GM23338 (cell line): Measurements from ENCODE around the gene WIPF3. TPM values are rescaled to one million over a fixed set of nuclear protein-coding genes. Genes with fewer than 3 reads are reported as not detected.

Experiments used
- ATAC-seq: fragments of 200-7000 bp; cut with Tn5 transposase; 3 replicates; pipeline ENCODE4 v1.9.1; 2020
- DNase-seq: peaks from one replicate; pipeline ENCODE4 v3.0.0-alpha.2; 2015; ENCODE audit warnings: low spot score
- H2AFZ ChIP-seq: fragments of 200-600 bp; sonication (generic); 2 replicates; pipeline ENCODE4 v1.8.0; 2016; ENCODE audit warnings: antibody characterized with exemption, mild to moderate bottlenecking, moderate library complexity
- H3F3A ChIP-seq: fragments of 200-600 bp; sonication (generic); replicated peaks from 2 replicates; pipeline ENCODE4 v1.8.0; 2017; ENCODE audit warnings: antibody characterized with exemption, mixed run types, low read depth
- H3K27ac ChIP-seq: fragments of 200-600 bp; sonication (generic); 2 replicates; pipeline ENCODE4 v1.6.1; 2016; ENCODE audit warnings: low read depth
- H3K27me3 ChIP-seq: fragments of 200-600 bp; sonication (generic); 2 replicates; pipeline ENCODE4 v1.8.0; 2016; ENCODE audit warnings: mild to moderate bottlenecking, mixed run types, moderate library complexity; ENCODE audit not compliant: insufficient read depth
- H3K36me3 ChIP-seq: fragments of 200-600 bp; sonication (generic); 2 replicates; pipeline ENCODE4 v1.8.0; 2016; ENCODE audit warnings: mild to moderate bottlenecking; ENCODE audit not compliant: insufficient read depth
- H3K4me1 ChIP-seq: fragments of 200-600 bp; sonication (generic); 2 replicates; pipeline ENCODE4 v1.8.0; 2016; ENCODE audit warnings: mild to moderate bottlenecking, moderate library complexity; ENCODE audit not compliant: insufficient read depth
- H3K4me2 ChIP-seq: fragments of 200-600 bp; sonication (generic); 2 replicates; pipeline ENCODE4 v1.7.1; 2017; ENCODE audit warnings: mixed run types
- H3K4me3 ChIP-seq: fragments of 200-600 bp; sonication (generic); 2 replicates; pipeline ENCODE4 v1.6.1; 2016; ENCODE audit warnings: mixed run types
- H3K79me2 ChIP-seq: fragments of 200-600 bp; sonication (generic); replicated peaks from 2 replicates; pipeline ENCODE4 v1.8.0; 2017; ENCODE audit warnings: mild to moderate bottlenecking; ENCODE audit not compliant: insufficient read depth
- H3K9me2 ChIP-seq: fragments of 200-600 bp; sonication (generic); 2 replicates; pipeline ENCODE4 v1.8.0; 2017; ENCODE audit not compliant: insufficient read depth
- H4K20me1 ChIP-seq: fragments of 200-600 bp; sonication (generic); replicated peaks from 2 replicates; pipeline ENCODE4 v1.8.0; 2017; ENCODE audit warnings: mild to moderate bottlenecking; ENCODE audit not compliant: insufficient read depth
- H3K27ac Mint-ChIP-seq: 2 replicates; pipeline ENCODE4 v1.8.0; 2020; ENCODE audit warnings: inconsistent platforms, mild to moderate bottlenecking, moderate library complexity, mixed read lengths
- H3K27me3 Mint-ChIP-seq: 3 replicates; pipeline ENCODE4 v1.8.0; 2022; ENCODE audit warnings: low read depth, mild to moderate bottlenecking, moderate library complexity, mixed read lengths, inconsistent platforms; ENCODE audit not compliant: insufficient read depth, poor library complexity
- H3K36me3 Mint-ChIP-seq: 3 replicates; pipeline ENCODE4 v1.8.0; 2021; ENCODE audit warnings: low read depth, mild to moderate bottlenecking, inconsistent platforms, moderate library complexity, mixed read lengths
- H3K4me1 Mint-ChIP-seq: 3 replicates; pipeline ENCODE4 v1.8.0; 2020; ENCODE audit warnings: mild to moderate bottlenecking, inconsistent platforms, mixed read lengths
- H3K4me3 Mint-ChIP-seq: 3 replicates; pipeline ENCODE4 v1.8.0; 2021; ENCODE audit warnings: moderate library complexity, mild to moderate bottlenecking, inconsistent platforms, mixed read lengths
- H3K9me3 Mint-ChIP-seq: 3 replicates; pipeline ENCODE4 v1.8.0; 2020; ENCODE audit warnings: moderate library complexity, mild to moderate bottlenecking, inconsistent platforms, mixed read lengths
- CREB1 ChIP-seq: fragments of 250-450 bp; sonication (Bioruptor Pico); IDR thresholded peaks from 2 replicates; pipeline ENCODE4 v1.5.0; 2020; ENCODE audit warnings: low read depth, mild to moderate bottlenecking, moderate library complexity
- CTCF ChIP-seq, 2 experiments: fragments of 200-600 bp in 1 of 2; sonication (generic) in 1 of 2; conservative IDR thresholded peaks; 2 replicates each; pipeline versions ENCODE4 v1.5.1 to v1.6.1; 2016 to 2017; ENCODE audit warnings: antibody characterized with exemption in 2 of 2, low read depth in 2 of 2, mild to moderate bottlenecking in 2 of 2, moderate library complexity in 1 of 2
- ETS1 ChIP-seq: IDR thresholded peaks from 2 replicates; pipeline ENCODE4 v1.6.1; 2016; ENCODE audit warnings: antibody characterized with exemption
- EZH2 ChIP-seq: fragments of 200-600 bp; sonication (generic); IDR thresholded peaks from one replicate; pipeline ENCODE4 v1.8.0; 2017; ENCODE audit warnings: antibody characterized with exemption, mild to moderate bottlenecking, low read depth; ENCODE audit not compliant: unreplicated experiment
- EZH2phosphoT487 ChIP-seq: fragments of 200-600 bp; sonication (generic); IDR thresholded peaks from one replicate; pipeline ENCODE4 v1.8.1; 2018; ENCODE audit warnings: antibody characterized with exemption; ENCODE audit not compliant: unreplicated experiment
- JUNB ChIP-seq: IDR thresholded peaks from one replicate; pipeline ENCODE4 v1.6.1; 2016; ENCODE audit warnings: antibody characterized with exemption; ENCODE audit not compliant: unreplicated experiment
- NANOG ChIP-seq: IDR thresholded peaks from 2 replicates; pipeline ENCODE4 v1.6.1; 2016; ENCODE audit warnings: antibody characterized with exemption, borderline replicate concordance
- POLR2AphosphoS5 ChIP-seq: IDR thresholded peaks from 2 replicates; pipeline ENCODE4 v1.6.1; 2016; ENCODE audit warnings: antibody characterized with exemption, low read depth
- REST ChIP-seq: IDR thresholded peaks from one replicate; pipeline ENCODE4 v1.6.1; 2018; ENCODE audit warnings: antibody characterized with exemption; ENCODE audit not compliant: unreplicated experiment
- STAT1 ChIP-seq: IDR thresholded peaks from one replicate; pipeline ENCODE4 v1.6.1; 2016; ENCODE audit warnings: antibody characterized with exemption; ENCODE audit not compliant: unreplicated experiment
- ZNF114 ChIP-seq: fragments of 250-450 bp; sonication (Bioruptor Pico); IDR thresholded peaks from 2 replicates; pipeline ENCODE4 v1.5.0; 2020; ENCODE audit warnings: mild to moderate bottlenecking, moderate library complexity
- ZNF331 ChIP-seq: fragments of 250-450 bp; sonication (Bioruptor Pico); IDR thresholded peaks from 2 replicates; pipeline ENCODE4 v1.5.0; 2020; ENCODE audit warnings: low read depth, mild to moderate bottlenecking, moderate library complexity
- ZNF462 ChIP-seq: fragments of 250-450 bp; sonication (Bioruptor Pico); IDR thresholded peaks from 2 replicates; pipeline ENCODE4 v1.5.0; 2020; ENCODE audit warnings: mild to moderate bottlenecking, moderate library complexity
- polyA plus RNA-seq: library from polyadenylated mRNA; unstranded; fragments of >200 nt; fragmentation: Nextera tagmentation; extraction: Ambion mirVana; gene quantifications from 2 replicates; pipeline ENCODE4 v1.2.1, GENCODE V29; 2016
- total RNA-seq: library from RNA; depleted of rRNA; stranded (reverse); fragments of >200 nt; shearing (Covaris generic); gene quantifications from 2 replicates; pipeline ENCODE4 v1.2.3, GENCODE V29; 2014

WIPF3 gene
- total and polyA plus RNA-seq, 2 experiments from 2014 or later = 5.7 to 11.4 TPM

GRCh38 chr7:29811586-29811985 lies 5.3 kb downstream of the WIPF3 start:
- no peak overlapping the region for H3K27ac Mint-ChIP-seq
- Histone ChIP-seq H3K27ac (no peak overlapping the region), H2AFZ (no peak overlapping the region), H3K79me2 (no peaks in the 10 kb centered on the region), H4K20me1 (no peaks in the 10 kb centered on the region), H3K27me3 (peaks cover 15% of the 10 kb centered on the region; the same call in 1 of the 2 replicates), H3K36me3 (no peaks in the 10 kb centered on the region), H3K4me1 (no peaks in the 10 kb centered on the region), H3F3A (0 out of 2 replicates have a peak, but pooled peaks cover 5% of the 10 kb centered on the region), H3K4me2 (no peak overlapping the region), H3K9me2 (no peaks in the 10 kb centered on the region), H3K4me3 (no peak overlapping the region)
- H3K9me3 Mint-ChIP-seq = no peaks in the 10 kb centered on the region
- peaks cover 7% of the 10 kb centered on the region for H3K27me3 Mint-ChIP-seq
- H3K4me3 Mint-ChIP-seq = no peak overlapping the region
- DNase-seq = no peak
- TF ChIP-seq EZH2 (no peak), CREB1 (CRISPR knock-in tag) (no peak), ZNF462 (CRISPR knock-in tag) (no peak), REST (no peak), CTCF (conservative IDR thresholded peaks at IDR 0.05; ENCODE audit: low read depth in 2 of 2) (no peak), ZNF331 (CRISPR knock-in tag) (no peak), JUNB (no peak), ZNF114 (CRISPR knock-in tag) (no peak), NANOG (no peak), STAT1 (no peak), ETS1 (no peak), POLR2AphosphoS5 (no peak), EZH2phosphoT487 (no peak)
- H3K4me1 Mint-ChIP-seq = peaks cover 9% of the 10 kb centered on the region
- no peaks in the 10 kb centered on the region for H3K36me3 Mint-ChIP-seq
- no peak for ATAC-seq
